ENCODE data around the gene MYF5. TPM values are rescaled to one million over a fixed set of nuclear protein-coding genes. Genes with fewer than 3 reads are reported as not detected.

The MYF5 gene
- total and polyA plus RNA-seq, 2 of the 4 experiments (the other 2 are of a cell fraction) = not detected

GRCh38 chr12:80702889-80703805, 13.6 kb upstream of the MYF5 start:
- Histone ChIP-seq H3K4me2 (ENCODE audit: low read depth, low read length) (peak overlapping the region; percentile 70), H2AK9ac (replicated peaks; ENCODE audit: low read depth, low read length, poor library complexity) (no peak overlapping the region), H3K9me1 (ENCODE audit: insufficient read depth, low read length) (no peaks in the 10 kb centered on the region), H3K36me3 (ENCODE audit: control insufficient read depth, insufficient read depth, low read length) (no peaks in the 10 kb centered on the region), H4K5ac (ENCODE audit: low read depth, low read length) (no peak overlapping the region; the same call in 1 of the 2 replicates), H3K4me1 (ENCODE audit: control insufficient read depth, insufficient read depth, low read length) (peaks cover 2% of the 10 kb centered on the region; the same call in 1 of the 2 replicates), H3K27me3 (ENCODE audit: control insufficient read depth, insufficient read depth, low read length) (no peaks in the 10 kb centered on the region), H3K4me3 (ENCODE audit: insufficient read depth, low read depth, low read length) (no peak overlapping the region; the same call in 1 of the 2 replicates), H3K18ac (ENCODE audit: low read depth, low read length) (no peak overlapping the region; the same call in 1 of the 2 replicates), H2BK20ac (ENCODE audit: low read depth, low read length) (0 out of 2 replicates have a peak overlapping the region, but pooled peaks have one; percentile 20), H2AFZ (replicated peaks; ENCODE audit: low read length, poor library complexity) (peak overlapping the region; percentile 60), H3K56ac (ENCODE audit: extremely low read depth, insufficient read depth, low read length) (no peak overlapping the region), H3K23ac (ENCODE audit: low read depth, low read length) (0 out of 2 replicates have a peak overlapping the region, but pooled peaks have one; percentile 20), H2BK5ac (ENCODE audit: low read depth, low read length, poor library complexity, severe bottlenecking) (no peak overlapping the region), H3K14ac (replicated peaks; ENCODE audit: low read depth, low read length) (no peak overlapping the region), H2AK5ac (ENCODE audit: low read depth, low read length) (no peak overlapping the region), H3K9me3 (ENCODE audit: control insufficient read depth, insufficient read depth, low read length) (no peaks in the 10 kb centered on the region), H4K20me1 (ENCODE audit: insufficient read depth, low read length) (no peaks in the 10 kb centered on the region), H2BK120ac (ENCODE audit: low read depth, low read length) (peak overlapping the region; percentile 52), H2BK15ac (ENCODE audit: low read depth, low read length) (no peak overlapping the region), H3K9ac (ENCODE audit: low read depth, low read length) (no peak overlapping the region), H4K8ac (ENCODE audit: low read depth in 2 of 2, low read length in 2 of 2) (peak overlapping the region in 1 of 2 experiments; percentile 57; a peak in 2 of 4 replicates), H4K91ac (ENCODE audit: insufficient read depth, low read depth, low read length) (no peak overlapping the region), H3K4ac (ENCODE audit: low read depth, low read length) (no peak overlapping the region), H3K79me1 (ENCODE audit: low read depth in 1 of 2, low read length in 2 of 2) (no peaks in the 10 kb centered on the region), H3K27ac (ENCODE audit: insufficient read depth, low read length) (no peak overlapping the region)
- intact Hi-C loops (cut with micrococcal nuclease) = no loop called here
- dilution Hi-C loops (cut with HindIII; ENCODE audit: low sequenced_read_pairs, unreplicated experiment) = no loop called here
- ATAC-seq (ENCODE audit: low read depth) (peak; percentile 89), DNase-seq (peak; percentile 77)
- ChIA-PET POLR2A (ENCODE audit: unreplicated experiment) (no interaction called here), CTCF (interaction anchor here (0.6 to 1.1 kb wide), 3 partner anchors 22 to 85 kb away, joined by 3 to 4 read pairs (median 3); no protein-coding TSS in a partner anchor)
- TF ChIP-seq BHLHE40 (IDR thresholded peaks at IDR 0.05; ENCODE audit: low read depth, low read length) (no peak), USF2 (IDR thresholded peaks at IDR 0.05; ENCODE audit: low read depth, low read length) (no peak), FOS (IDR thresholded peaks at IDR 0.05; ENCODE audit: low read depth, low read length) (peak; percentile 44), RAD21 (IDR thresholded peaks at IDR 0.05; ENCODE audit: low read length) (no peak), RCOR1 (IDR thresholded peaks at IDR 0.05; ENCODE audit: insufficient replicate concordance, low read length) (peak; percentile 70), NFE2L2 (IDR thresholded peaks at IDR 0.05; ENCODE audit: low read depth, low read length) (no peak), POLR2A (IDR thresholded peaks at IDR 0.05; ENCODE audit: low read depth, low read length) (no peak), CEBPB (IDR thresholded peaks at IDR 0.05; ENCODE audit: low read depth, low read length) (no peak), CHD1 (IDR thresholded peaks at IDR 0.05; ENCODE audit: low read depth, low read length) (no peak)
- in situ Hi-C loops (cut with MboI; ENCODE audit: low sequenced_read_pairs) = no loop called here
- BruUV-seq (replicated peaks) = no TSS peak
- 49% methylated on average over 4 of the region's 12 CpGs; no CpG with 5 or more reads in 1 of the 2 experiments for WGBS, 2 experiments (ENCODE audit: extremely low coverage in 2 of 2, insufficient read length in 1 of 2)
